K562 (cell line): ENCODE results near the gene ARHGAP35. TPM values are rescaled to one million over a fixed set of nuclear protein-coding genes. Genes with fewer than 3 reads are reported as not detected.

Source experiments
- BCL6 ChIP-seq: fragments of 250-450 bp; sonication (Bioruptor Pico); IDR thresholded peaks from 2 replicates; pipeline ENCODE4 v1.4.0; 2020
- HLTF ChIP-seq: fragments of 450-650 bp; IDR thresholded peaks from 2 replicates; pipeline ENCODE4 v1.6.1; 2016
- KLF6 ChIP-seq: fragments of 250-450 bp; sonication (Bioruptor Pico); IDR thresholded peaks from 2 replicates; pipeline ENCODE4 v1.4.0; 2020; ENCODE audit warnings: mild to moderate bottlenecking, moderate library complexity, borderline replicate concordance
- SIRT6 ChIP-seq: IDR thresholded peaks from one replicate; pipeline ENCODE4 v1.6.1; 2012; ENCODE audit warnings: low read depth, mild to moderate bottlenecking, control low read depth, inconsistent platforms, low read length, moderate library complexity
- SMAD3 ChIP-seq: fragments of 450-650 bp; formaldehyde crosslinking; conservative IDR thresholded peaks from 2 replicates; pipeline ENCODE4 v1.4.0; 2020; ENCODE audit warnings: mild to moderate bottlenecking
- SUPT5H ChIP-seq: fragments of 450-650 bp; IDR thresholded peaks from 2 replicates; pipeline ENCODE4 v1.6.1; 2016
- polyA plus RNA-seq, 8 experiments: library from polyadenylated mRNA; depleted of rRNA in 4 of 8; stranded (reverse) in 5 of 8; unstranded in 3 of 8; fragments of >200 nt; fragmentation: Nextera tagmentation in 2 of 8; fragmentation: Illumina TruSeq in 1 of 8; extraction: Ambion mirVana in 2 of 8; extraction: Trizol in 1 of 8; gene quantifications; 2 replicates each; pipeline versions ENCODE4 v1.2.1 to v1.2.3, GENCODE V29; 2011 to 2014; ENCODE audit warnings: inconsistent platforms in 1 of 8, missing spikeins in 1 of 8
- total RNA-seq, 7 experiments: library from RNA; depleted of rRNA in 6 of 7; stranded (reverse); fragments of >200 nt in 6 of 7; fragmentation: Illumina TruSeq in 2 of 7; extraction: Trizol in 2 of 7; gene quantifications; 2 replicates each; pipeline versions ENCODE4 v1.2.1 to v1.2.3, GENCODE V29; 2011 to 2021; ENCODE audit warnings: low replicate concordance in 1 of 7
- TF ChIP-seq, protein P1 (sequence below), 2 experiments: fragments of 450-650 bp; IDR thresholded peaks; 2 replicates each; pipeline ENCODE4 v1.6.1; 2016
- TF ChIP-seq, protein P2 (sequence below): fragments of 200-600 bp; sonication (generic); IDR thresholded peaks from one replicate; pipeline ENCODE4 v1.6.1; 2012; ENCODE audit warnings: mild to moderate bottlenecking, low read depth, low read length, inconsistent platforms
- TF ChIP-seq, protein P3 (sequence below): fragments of 450-650 bp; formaldehyde crosslinking; IDR thresholded peaks from 2 replicates; pipeline ENCODE4 v1.4.0; 2020; ENCODE audit warnings: mild to moderate bottlenecking, mixed read lengths
- TF ChIP-seq, protein P4 (sequence below): fragments of 200-800 bp; sonication (Bioruptor generic); IDR thresholded peaks from 2 replicates; pipeline ENCODE4 v1.6.1; 2017; ENCODE audit warnings: missing genetic modification characterization, missing compliant biosample characterization

ARHGAP35 gene
- total and polyA plus RNA-seq, 9 of the 15 experiments (the other 6 are each of a cell fraction or from before 2014, with no cell fraction given), result 0.27 to 26.4 (median 10.2) TPM

DNA sequence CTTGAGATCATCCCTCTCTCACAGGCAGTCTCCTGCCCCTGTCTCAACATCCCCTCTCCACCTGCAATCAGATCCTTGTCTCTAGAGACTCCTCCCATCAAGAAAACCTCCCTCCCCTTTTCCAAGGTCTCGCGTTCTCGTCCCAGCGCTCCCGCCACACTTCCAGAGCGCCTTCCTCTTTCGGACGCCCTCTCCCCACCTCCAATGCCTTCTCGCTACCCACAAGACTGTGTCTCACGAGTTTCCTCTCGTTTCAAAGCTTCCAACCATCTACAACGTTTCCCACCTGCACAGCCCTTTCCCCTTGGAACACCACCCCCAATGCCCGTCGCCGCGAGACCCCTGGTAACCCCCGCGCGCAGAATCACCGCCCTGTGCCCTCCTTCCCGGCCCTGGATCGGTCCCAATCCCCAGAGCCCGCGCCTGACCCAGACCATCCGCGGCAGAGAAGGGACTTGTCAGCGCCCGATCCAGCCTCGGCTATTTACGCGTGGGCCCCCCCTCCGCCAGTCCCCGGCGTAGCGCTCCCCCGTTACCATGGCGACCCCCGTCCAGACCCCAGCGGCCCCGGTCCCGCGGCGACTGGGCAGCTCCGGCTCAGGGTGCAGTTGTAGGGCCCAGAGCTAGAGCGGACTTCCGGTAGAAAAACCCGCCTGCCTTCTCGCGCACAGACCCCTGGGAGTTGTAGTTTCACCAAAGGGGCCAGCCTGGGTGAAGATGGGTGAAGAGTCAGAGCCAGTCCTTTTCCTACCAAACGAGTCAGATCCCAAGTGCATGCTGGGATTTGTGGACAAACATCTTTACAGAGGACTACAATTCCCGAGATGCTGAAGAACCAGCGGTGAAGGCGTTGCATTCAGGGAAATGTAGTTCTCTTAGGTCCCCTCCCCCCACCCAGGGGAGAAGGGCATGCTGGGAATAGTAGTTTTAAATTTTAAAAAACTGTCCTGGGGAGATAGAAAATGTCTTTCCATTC is 10.3 kb upstream of the ARHGAP35 start, which contains the start of gene AP2S1 (continued):
- TF ChIP-seq KLF6 (CRISPR knock-in tag) (peak; percentile 86; the same call in 1 of the 2 replicates), SUPT5H (peak; percentile 84), HLTF (peak; percentile 67; the same call in 1 of the 2 replicates), SIRT6 (no peak), BCL6 (peak; percentile 84), SMAD3 (CRISPR knock-in tag) (peak; percentile 86)
- TF ChIP-seq, protein P1, sequence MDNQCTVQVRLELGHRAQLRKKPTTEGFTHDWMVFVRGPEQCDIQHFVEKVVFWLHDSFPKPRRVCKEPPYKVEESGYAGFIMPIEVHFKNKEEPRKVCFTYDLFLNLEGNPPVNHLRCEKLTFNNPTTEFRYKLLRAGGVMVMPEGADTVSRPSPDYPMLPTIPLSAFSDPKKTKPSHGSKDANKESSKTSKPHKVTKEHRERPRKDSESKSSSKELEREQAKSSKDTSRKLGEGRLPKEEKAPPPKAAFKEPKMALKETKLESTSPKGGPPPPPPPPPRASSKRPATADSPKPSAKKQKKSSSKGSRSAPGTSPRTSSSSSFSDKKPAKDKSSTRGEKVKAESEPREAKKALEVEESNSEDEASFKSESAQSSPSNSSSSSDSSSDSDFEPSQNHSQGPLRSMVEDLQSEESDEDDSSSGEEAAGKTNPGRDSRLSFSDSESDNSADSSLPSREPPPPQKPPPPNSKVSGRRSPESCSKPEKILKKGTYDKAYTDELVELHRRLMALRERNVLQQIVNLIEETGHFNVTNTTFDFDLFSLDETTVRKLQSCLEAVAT (IDR thresholded peaks at IDR 0.05), result peak; percentile 9 to 51; a peak in 1 of 4 replicates
- TF ChIP-seq, protein P2, sequence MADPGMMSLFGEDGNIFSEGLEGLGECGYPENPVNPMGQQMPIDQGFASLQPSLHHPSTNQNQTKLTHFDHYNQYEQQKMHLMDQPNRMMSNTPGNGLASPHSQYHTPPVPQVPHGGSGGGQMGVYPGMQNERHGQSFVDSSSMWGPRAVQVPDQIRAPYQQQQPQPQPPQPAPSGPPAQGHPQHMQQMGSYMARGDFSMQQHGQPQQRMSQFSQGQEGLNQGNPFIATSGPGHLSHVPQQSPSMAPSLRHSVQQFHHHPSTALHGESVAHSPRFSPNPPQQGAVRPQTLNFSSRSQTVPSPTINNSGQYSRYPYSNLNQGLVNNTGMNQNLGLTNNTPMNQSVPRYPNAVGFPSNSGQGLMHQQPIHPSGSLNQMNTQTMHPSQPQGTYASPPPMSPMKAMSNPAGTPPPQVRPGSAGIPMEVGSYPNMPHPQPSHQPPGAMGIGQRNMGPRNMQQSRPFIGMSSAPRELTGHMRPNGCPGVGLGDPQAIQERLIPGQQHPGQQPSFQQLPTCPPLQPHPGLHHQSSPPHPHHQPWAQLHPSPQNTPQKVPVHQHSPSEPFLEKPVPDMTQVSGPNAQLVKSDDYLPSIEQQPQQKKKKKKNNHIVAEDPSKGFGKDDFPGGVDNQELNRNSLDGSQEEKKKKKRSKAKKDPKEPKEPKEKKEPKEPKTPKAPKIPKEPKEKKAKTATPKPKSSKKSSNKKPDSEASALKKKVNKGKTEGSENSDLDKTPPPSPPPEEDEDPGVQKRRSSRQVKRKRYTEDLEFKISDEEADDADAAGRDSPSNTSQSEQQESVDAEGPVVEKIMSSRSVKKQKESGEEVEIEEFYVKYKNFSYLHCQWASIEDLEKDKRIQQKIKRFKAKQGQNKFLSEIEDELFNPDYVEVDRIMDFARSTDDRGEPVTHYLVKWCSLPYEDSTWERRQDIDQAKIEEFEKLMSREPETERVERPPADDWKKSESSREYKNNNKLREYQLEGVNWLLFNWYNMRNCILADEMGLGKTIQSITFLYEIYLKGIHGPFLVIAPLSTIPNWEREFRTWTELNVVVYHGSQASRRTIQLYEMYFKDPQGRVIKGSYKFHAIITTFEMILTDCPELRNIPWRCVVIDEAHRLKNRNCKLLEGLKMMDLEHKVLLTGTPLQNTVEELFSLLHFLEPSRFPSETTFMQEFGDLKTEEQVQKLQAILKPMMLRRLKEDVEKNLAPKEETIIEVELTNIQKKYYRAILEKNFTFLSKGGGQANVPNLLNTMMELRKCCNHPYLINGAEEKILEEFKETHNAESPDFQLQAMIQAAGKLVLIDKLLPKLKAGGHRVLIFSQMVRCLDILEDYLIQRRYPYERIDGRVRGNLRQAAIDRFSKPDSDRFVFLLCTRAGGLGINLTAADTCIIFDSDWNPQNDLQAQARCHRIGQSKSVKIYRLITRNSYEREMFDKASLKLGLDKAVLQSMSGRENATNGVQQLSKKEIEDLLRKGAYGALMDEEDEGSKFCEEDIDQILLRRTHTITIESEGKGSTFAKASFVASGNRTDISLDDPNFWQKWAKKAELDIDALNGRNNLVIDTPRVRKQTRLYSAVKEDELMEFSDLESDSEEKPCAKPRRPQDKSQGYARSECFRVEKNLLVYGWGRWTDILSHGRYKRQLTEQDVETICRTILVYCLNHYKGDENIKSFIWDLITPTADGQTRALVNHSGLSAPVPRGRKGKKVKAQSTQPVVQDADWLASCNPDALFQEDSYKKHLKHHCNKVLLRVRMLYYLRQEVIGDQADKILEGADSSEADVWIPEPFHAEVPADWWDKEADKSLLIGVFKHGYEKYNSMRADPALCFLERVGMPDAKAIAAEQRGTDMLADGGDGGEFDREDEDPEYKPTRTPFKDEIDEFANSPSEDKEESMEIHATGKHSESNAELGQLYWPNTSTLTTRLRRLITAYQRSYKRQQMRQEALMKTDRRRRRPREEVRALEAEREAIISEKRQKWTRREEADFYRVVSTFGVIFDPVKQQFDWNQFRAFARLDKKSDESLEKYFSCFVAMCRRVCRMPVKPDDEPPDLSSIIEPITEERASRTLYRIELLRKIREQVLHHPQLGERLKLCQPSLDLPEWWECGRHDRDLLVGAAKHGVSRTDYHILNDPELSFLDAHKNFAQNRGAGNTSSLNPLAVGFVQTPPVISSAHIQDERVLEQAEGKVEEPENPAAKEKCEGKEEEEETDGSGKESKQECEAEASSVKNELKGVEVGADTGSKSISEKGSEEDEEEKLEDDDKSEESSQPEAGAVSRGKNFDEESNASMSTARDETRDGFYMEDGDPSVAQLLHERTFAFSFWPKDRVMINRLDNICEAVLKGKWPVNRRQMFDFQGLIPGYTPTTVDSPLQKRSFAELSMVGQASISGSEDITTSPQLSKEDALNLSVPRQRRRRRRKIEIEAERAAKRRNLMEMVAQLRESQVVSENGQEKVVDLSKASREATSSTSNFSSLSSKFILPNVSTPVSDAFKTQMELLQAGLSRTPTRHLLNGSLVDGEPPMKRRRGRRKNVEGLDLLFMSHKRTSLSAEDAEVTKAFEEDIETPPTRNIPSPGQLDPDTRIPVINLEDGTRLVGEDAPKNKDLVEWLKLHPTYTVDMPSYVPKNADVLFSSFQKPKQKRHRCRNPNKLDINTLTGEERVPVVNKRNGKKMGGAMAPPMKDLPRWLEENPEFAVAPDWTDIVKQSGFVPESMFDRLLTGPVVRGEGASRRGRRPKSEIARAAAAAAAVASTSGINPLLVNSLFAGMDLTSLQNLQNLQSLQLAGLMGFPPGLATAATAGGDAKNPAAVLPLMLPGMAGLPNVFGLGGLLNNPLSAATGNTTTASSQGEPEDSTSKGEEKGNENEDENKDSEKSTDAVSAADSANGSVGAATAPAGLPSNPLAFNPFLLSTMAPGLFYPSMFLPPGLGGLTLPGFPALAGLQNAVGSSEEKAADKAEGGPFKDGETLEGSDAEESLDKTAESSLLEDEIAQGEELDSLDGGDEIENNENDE, result no peak
- TF ChIP-seq, protein P3, sequence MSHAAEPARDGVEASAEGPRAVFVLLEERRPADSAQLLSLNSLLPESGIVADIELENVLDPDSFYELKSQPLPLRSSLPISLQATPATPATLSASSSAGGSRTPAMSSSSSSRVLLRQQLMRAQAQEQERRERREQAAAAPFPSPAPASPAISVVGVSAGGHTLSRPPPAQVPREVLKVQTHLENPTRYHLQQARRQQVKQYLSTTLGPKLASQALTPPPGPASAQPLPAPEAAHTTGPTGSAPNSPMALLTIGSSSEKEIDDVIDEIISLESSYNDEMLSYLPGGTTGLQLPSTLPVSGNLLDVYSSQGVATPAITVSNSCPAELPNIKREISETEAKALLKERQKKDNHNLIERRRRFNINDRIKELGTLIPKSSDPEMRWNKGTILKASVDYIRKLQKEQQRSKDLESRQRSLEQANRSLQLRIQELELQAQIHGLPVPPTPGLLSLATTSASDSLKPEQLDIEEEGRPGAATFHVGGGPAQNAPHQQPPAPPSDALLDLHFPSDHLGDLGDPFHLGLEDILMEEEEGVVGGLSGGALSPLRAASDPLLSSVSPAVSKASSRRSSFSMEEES, result no peak
- TF ChIP-seq, protein P4, sequence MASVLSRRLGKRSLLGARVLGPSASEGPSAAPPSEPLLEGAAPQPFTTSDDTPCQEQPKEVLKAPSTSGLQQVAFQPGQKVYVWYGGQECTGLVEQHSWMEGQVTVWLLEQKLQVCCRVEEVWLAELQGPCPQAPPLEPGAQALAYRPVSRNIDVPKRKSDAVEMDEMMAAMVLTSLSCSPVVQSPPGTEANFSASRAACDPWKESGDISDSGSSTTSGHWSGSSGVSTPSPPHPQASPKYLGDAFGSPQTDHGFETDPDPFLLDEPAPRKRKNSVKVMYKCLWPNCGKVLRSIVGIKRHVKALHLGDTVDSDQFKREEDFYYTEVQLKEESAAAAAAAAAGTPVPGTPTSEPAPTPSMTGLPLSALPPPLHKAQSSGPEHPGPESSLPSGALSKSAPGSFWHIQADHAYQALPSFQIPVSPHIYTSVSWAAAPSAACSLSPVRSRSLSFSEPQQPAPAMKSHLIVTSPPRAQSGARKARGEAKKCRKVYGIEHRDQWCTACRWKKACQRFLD (CRISPR knock-in tag), result peak; percentile 99
